DOHH2 (cell line): Measurements from ENCODE around the gene PLCB3.

Experiments
- H3F3A ChIP-seq: fragments of 200-600 bp; sonication (generic), shearing (Covaris generic); 2 replicates; pipeline ENCODE4 v1.6.0; 2016; ENCODE audit warnings: antibody characterized with exemption, mild to moderate bottlenecking; ENCODE audit not compliant: control insufficient read depth, insufficient read depth
- H3K27ac ChIP-seq: fragments of 200-600 bp; sonication (generic); 2 replicates; pipeline ENCODE4 v1.5.1; 2014; ENCODE audit warnings: low read depth, mild to moderate bottlenecking, low read length, moderate library complexity
- H3K27me3 ChIP-seq: fragments of 200-600 bp; sonication (generic); 2 replicates; pipeline ENCODE4 v1.6.1; 2014; ENCODE audit warnings: mild to moderate bottlenecking, low read length, mixed read lengths; ENCODE audit not compliant: control insufficient read depth
- H3K36me3 ChIP-seq: fragments of 200-600 bp; sonication (generic); 2 replicates; pipeline ENCODE4 v1.6.1; 2014; ENCODE audit warnings: mild to moderate bottlenecking, low read length, moderate library complexity, mixed read lengths; ENCODE audit not compliant: control insufficient read depth
- H3K4me1 ChIP-seq: fragments of 200-600 bp; sonication (generic); 2 replicates; pipeline ENCODE4 v1.6.1; 2014; ENCODE audit warnings: mild to moderate bottlenecking, low read length, mixed read lengths; ENCODE audit not compliant: control insufficient read depth
- H3K4me2 ChIP-seq: fragments of 200-600 bp; sonication (generic); 2 replicates; pipeline ENCODE4 v1.6.0; 2014; ENCODE audit warnings: mild to moderate bottlenecking, low read length, moderate library complexity
- H3K4me3 ChIP-seq: fragments of 200-600 bp; sonication (generic); 2 replicates; pipeline ENCODE4 v1.5.1; 2014; ENCODE audit warnings: mild to moderate bottlenecking, low read length, mixed read lengths
- H3K79me2 ChIP-seq: fragments of 200-600 bp; sonication (generic); 2 replicates; pipeline ENCODE4 v1.6.1; 2014; ENCODE audit warnings: mild to moderate bottlenecking, low read length, mixed read lengths; ENCODE audit not compliant: control insufficient read depth
- H3K9me2 ChIP-seq: fragments of 200-600 bp; sonication (generic); replicated peaks from 2 replicates; pipeline ENCODE4 v1.6.1; 2014; ENCODE audit warnings: mild to moderate bottlenecking, low read length, mixed read lengths; ENCODE audit not compliant: control insufficient read depth
- H3K9me3 ChIP-seq: fragments of 200-600 bp; sonication (generic); 2 replicates; pipeline ENCODE4 v1.6.1; 2014; ENCODE audit warnings: antibody characterized with exemption, low read length, mixed read lengths; ENCODE audit not compliant: control insufficient read depth, insufficient read depth
- H4K20me1 ChIP-seq: fragments of 200-600 bp; sonication (generic); 2 replicates; pipeline ENCODE4 v1.6.0; 2014; ENCODE audit warnings: low read depth, mild to moderate bottlenecking, antibody characterized with exemption, low read length, moderate library complexity; ENCODE audit not compliant: control insufficient read depth, insufficient read depth
- CTCF ChIP-seq: fragments of 200-600 bp; sonication (generic); IDR thresholded peaks from one replicate; pipeline ENCODE4 v1.5.1; 2014; ENCODE audit warnings: antibody characterized with exemption, mild to moderate bottlenecking, low read depth, low read length; ENCODE audit not compliant: poor library complexity, severe bottlenecking
- EZH2phosphoT487 ChIP-seq: fragments of 200-600 bp; sonication (generic); IDR thresholded peaks from 2 replicates; pipeline ENCODE4 v1.6.1; 2017; ENCODE audit warnings: borderline replicate concordance, mild to moderate bottlenecking, antibody characterized with exemption, low read length, moderate library complexity, mixed read lengths

PLCB3 gene

DNA sequence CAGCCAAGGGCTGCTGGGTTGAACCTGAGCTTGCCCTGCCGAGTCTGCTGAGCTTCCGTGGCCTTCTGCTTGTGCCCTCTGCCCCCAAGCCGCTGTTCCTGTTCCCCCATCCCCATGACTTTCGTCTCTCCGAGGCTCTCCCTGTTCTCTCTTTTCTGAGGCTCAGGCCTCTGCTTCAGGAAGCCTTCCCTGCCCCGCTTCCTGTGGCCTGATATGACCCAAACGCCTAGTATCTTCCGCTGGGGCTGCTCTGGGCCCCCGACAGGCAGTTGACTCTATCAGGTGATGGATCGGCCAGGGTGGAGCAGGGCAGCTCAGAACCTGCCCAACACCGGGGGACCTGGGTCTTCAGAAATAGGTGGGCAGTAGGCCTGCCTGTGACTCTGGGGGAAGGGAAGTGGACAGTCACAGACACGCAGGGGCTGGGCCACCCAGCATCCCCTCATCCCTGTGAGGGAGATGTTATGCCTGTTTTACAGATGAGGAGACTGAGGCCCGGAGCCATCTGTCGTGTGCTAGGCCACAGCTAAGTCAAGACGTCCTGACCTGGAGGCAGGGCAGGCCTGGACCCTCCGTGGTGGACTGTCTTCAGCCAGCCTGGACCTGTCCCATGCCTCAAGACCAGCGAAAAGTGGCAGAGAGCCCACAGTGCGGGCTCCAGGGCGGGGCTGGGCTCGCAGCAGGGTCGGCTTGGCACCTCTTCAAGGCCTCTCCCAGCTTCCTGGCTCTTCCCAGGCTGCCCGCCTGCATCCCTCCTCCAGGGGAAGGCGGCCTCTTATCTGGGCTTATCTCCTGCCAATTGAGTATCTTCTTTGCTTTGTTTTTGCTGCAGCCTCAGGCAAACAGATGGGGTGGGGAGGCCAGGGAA lies 16.9 kb downstream of the PLCB3 start:
- H3K4me3 ChIP-seq = peak overlapping the region; percentile 90
- H3K27me3 ChIP-seq = no peaks in the 10 kb centered on the region
- peaks cover 12% of the 10 kb centered on the region for H3F3A ChIP-seq
- peaks cover 26% of the 10 kb centered on the region for H3K4me1 ChIP-seq
- H3K4me2 ChIP-seq = peak overlapping the region; percentile 100
- TF ChIP-seq CTCF = no peak
- no peak for TF ChIP-seq EZH2phosphoT487
- peak overlapping the region; percentile 90 for H3K27ac ChIP-seq
- H3K36me3 ChIP-seq = peaks cover 38% of the 10 kb centered on the region
- H4K20me1 ChIP-seq = no peaks in the 10 kb centered on the region
- H3K9me2 ChIP-seq = no peaks in the 10 kb centered on the region
- no peaks in the 10 kb centered on the region for H3K9me3 ChIP-seq
- H3K79me2 ChIP-seq = peaks cover 30% of the 10 kb centered on the region

DNA sequence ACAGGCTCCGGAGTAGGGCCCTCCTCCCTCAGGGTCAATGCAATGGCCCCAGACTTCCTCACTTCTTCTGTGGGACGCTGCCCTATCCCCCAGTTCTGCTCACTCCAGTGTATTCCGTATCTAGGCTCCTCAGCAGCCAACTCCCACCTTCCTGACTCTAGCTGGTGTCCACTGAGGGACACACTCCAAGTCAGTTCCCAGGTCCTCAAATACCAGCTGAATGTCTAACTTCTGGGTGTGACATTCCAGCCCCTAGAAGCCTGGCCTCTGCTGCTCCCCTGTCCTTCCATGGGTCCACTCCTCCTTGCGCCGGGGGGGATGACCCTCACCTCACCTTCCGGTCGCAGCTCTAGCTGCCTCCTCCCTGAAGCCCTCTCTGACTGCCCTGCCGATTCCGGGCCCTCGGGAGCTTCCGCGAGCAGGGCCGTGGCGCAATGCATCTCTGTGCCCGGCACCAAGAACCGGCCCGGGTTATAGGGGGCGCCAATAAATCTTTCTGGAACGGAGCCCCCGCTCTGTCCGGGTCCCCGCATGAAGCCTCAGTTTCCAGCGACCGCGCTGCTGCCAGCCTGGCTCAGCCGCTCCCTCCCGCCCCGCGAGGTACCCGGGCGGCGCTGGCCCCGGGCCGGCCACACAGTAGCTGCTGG lies 17.7 kb downstream of the PLCB3 start:
- Histone ChIP-seq H3K27ac (peak overlapping the region; percentile 90), H3K4me1 (peaks cover 26% of the 10 kb centered on the region), H3K9me2 (no peaks in the 10 kb centered on the region), H3K4me2 (peak overlapping the region; percentile 100), H3K4me3 (peak overlapping the region; percentile 90), H3K79me2 (peaks cover 30% of the 10 kb centered on the region), H3K27me3 (no peaks in the 10 kb centered on the region), H3F3A (peaks cover 12% of the 10 kb centered on the region), H3K9me3 (no peaks in the 10 kb centered on the region), H4K20me1 (no peaks in the 10 kb centered on the region), H3K36me3 (peaks cover 33% of the 10 kb centered on the region)
- no peak for TF ChIP-seq EZH2phosphoT487
- TF ChIP-seq CTCF = peak; percentile 35

- Histone ChIP-seq H3K27ac (peak overlapping the region; percentile 90), H3K27me3 (no peaks in the 10 kb centered on the region), H3K9me2 (no peaks in the 10 kb centered on the region), H3F3A (peaks cover 12% of the 10 kb centered on the region), H3K4me3 (peak overlapping the region; percentile 90), H4K20me1 (no peaks in the 10 kb centered on the region), H3K79me2 (peaks cover 30% of the 10 kb centered on the region), H3K4me2 (peak overlapping the region; percentile 100), H3K9me3 (no peaks in the 10 kb centered on the region), H3K4me1 (peaks cover 26% of the 10 kb centered on the region), H3K36me3 (peaks cover 29% of the 10 kb centered on the region)
- TF ChIP-seq EZH2phosphoT487 (no peak), CTCF (peak; percentile 19)
These were observed 18.4 kb downstream of the PLCB3 start for GRCh38 chr11:64269540-64270220.
